HG02798 (cell line): ENCODE measurements around the gene FPR2.

Experiments used
- ATAC-seq: cut with Tn5 transposase; IDR thresholded peaks from one replicate; pipeline ENCODE4 v1.9.1; 2021; ENCODE audit warnings: mild to moderate bottlenecking; ENCODE audit not compliant: unreplicated experiment, poor library complexity

The FPR2 gene, protein sequence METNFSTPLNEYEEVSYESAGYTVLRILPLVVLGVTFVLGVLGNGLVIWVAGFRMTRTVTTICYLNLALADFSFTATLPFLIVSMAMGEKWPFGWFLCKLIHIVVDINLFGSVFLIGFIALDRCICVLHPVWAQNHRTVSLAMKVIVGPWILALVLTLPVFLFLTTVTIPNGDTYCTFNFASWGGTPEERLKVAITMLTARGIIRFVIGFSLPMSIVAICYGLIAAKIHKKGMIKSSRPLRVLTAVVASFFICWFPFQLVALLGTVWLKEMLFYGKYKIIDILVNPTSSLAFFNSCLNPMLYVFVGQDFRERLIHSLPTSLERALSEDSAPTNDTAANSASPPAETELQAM

DNA sequence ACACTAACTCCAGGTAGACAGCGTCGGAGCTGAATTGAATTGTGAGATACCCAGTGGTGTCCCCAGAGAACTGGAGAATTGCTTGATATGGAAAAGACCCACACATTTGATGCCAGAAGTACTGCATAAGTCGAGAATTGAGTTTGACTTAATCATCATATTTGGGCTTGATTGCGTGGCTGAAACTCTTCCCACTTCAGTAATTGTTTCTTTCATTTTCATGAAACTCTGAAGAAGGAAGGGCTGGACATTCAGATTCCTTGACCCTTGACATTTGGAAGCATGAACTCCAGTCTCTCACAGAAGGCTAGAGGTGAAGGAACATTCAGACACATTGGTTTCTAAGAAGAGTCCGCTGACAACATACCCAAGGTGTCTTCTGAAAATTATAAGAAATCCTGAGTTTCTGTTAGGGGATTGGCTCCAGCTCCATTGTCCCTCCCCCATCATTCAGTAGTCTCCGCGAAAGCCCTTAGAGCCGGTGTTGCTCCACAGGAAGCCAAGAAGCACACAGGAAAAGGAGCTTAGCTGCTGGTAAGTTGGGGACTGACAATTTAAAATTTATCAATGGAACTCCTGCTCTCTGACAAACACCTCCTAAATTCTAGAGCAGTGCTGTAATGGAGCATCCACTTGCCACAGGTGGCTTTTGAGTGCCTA lies at the start of gene FPR2:
TSS of gene FPR2 (plus strand) at position 484 of the 660 bp plus-strand sequence. CDS start 7,479 bp downstream, outside the sequence.
- no peak for ATAC-seq

DNA sequence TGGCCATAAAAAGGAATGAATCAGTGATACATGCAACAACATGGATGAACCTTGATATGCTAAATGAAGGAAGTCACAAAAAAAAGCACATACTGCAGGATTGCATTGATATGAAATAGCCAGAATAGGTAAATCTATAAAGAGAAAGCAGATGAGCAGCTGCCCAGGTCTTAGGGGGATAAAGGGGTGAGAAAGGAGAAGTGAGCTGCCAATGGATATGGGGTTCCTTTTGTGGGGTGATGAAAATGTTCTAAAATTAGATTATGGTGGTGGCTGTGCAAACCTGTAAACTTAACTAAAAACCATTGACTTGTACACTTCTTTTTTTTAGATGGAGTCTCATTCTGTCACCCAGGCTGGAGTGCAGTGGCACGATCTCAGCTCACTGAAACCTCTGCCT lies 49.3 kb upstream of the FPR2 start:
- no peak for ATAC-seq

DNA sequence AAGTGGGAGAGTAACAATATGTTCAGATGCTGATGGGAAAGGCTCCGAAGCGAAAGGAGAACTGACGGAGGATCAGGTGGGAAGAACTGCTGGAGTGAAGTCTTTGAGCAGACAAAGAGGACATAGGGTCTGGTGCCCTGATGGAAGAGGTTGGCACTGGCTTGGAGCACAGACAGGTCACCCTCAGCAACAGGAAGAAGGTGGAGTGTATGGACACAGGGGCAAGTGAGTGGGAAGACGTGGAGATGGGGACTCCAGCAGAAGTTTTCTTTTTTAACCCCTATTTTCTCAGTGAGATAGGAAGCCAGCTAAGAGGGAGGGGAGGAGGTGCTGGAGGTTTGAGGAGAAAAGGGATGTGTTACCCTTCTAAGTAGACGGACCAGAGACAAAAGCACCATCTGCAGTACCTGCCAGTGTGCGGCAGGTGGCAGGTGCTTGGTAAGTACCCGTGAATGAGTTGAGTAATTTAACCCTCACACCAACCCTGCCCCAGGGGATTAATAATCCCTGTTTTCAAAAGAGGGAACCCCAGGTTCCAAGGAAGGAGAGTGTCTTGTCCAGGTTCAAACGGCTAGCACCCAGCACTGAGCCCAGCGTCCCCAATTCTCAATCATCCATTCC lies 48.4 kb upstream of the FPR2 start:
- no peak for ATAC-seq

DNA sequence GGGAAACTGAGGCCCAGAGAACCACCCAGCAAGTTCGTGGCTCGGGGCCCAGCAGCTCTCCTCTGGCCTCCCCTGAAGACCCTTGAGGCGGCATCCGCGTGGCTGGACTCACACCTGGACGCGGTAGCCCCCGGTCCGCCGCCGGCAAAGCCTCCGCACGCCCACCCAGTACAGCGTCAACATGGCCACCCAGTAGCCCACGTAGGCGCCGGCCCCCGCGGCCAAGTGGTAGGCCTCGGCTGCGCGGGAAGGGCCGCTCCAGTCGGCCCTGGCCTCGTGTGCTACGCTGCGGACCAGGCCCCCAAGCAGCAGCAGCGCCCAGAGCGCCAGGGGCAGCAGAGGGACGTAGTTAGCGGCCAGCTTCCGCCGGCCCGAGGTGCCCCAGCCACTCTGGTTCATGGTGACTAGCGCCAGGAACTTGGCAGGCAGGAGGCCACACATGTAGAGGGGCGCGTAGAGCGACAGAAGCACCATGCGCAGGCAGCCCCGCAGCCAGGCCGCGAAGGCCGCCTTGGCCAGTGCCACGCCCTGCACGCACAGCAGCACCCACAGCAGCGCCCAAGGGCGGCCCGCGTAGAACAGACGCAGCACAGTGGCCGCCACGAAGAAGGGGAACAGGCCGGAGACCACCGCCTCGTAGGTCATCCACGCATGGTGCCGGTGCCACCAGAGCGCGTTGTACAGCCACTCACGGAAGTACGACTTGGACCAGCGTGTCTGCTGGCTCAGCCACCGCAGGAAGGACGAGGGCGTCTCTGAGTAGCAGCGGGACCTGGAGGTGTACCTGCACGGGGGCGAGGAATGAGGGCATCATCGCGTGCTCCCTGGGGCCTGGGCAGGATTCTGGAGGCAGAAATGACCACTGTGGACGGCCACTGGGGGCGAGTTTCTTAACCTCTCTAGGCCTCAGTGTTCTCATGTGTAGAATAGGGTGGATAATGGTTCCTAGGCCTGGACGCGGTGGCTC lies 47.4 kb upstream of the FPR2 start:
- ATAC-seq, result no peak

DNA sequence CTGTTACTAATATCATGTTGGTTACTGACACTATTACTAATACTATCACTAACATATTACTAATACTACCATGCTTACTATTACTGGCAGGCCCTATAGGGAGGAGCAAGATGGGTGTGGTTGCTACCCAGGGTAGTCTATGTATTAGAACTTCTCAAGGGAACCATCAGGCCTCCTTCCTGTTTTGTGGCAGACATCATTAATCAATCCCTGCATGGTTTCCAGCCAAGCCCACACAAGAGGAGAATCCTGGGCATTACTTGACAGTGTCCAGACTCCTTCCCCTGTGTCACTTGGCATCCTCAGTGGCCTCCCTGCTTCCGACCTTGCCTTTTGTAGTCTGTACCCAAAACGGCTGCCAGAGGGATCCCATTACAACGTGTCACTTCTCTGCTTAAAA lies 46.1 kb upstream of the FPR2 start:
- no peak for ATAC-seq

DNA sequence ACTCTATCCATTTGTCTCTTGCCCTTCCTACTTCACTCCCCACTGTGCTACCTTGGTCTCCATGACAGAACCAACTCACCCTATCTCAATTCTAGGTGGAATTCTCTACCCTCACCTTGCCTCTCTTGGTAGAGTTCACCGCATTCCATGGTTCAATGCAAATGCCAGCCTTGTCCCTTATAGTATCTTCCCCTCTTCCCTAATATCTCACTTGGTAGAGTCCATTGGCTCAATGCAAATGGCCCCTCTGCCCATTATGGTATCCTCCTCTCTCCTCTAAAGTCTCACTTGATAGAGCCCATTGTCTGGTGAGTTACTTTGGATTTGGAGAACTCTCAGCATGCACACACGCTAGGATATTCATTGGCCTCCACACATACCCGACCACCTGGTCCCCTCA lies 45.1 kb upstream of the FPR2 start:
- no peak for ATAC-seq

DNA sequence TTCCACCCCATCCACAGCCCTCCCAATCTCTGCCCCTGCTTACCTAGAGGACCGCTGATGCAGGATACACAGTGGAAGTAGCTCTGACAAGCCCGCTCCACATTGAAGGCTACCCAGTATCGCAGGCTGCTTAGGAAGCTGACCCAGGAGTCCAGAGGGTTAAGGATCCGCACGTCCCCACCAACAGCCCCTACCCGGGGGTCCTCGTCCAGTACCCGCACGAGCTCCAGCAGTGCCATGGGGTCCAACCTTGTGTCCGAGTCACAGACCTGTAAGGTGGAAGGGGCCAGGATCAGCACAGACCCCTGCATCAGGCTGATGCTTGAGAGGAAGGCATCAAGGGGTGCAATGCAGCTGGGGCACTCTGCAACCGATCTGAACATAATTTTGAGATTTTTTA lies 44.1 kb upstream of the FPR2 start:
- ATAC-seq, result no peak

DNA sequence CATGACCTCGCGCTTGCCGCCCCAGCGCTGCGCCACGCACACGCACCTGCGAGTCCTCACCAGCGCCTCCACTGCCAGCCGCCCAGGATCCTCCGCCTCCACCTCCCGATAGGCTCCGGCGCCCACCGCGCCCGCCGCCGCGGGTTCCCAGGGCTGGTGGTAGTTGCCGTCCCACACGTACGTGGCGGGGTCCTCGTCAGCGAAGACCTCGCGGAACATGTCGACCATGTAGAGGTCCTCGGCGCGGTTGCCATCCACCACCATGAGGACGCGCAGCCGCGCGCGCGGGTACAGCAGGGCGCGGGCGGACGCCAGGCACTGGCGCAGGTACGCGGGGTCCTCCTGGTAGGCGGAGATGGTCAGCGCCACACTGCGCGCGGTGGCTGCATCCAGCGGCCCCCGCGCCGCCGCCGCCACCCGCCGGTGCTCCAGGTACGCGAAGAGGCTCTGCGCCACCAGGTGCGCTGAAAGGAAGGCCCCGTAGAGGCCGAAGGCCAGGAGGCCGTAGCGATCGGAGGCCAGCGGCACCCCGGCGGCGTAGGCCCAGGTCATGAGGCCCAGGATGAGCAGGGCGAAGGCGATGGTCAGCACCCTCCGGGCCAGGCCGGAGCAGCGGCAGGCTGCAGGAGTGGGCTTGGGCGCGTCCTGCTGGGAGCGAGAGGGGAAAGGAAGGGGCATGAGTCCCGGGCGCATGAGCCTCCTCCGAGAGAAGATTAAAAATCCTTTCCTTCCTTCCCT lies 41.6 kb upstream of the FPR2 start:
- no peak for ATAC-seq

DNA sequence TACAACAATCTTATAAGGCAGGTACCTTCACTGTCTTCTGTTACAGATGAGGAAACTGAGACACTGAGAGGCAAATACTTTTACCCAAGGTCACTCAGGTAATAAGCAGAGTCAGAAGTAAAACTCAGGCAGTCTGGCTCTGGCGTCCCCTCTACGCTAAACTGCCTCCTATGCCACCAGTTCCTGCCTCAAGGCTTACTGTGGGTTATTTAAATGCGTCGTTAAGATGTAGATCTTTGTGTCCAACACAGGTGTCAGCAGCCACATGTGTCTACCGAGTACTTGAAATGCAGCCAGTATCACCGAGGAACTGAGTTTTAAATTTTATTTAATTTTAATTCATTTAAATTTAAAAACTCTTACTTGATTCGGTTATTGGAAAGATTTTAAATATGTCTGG lies 39.1 kb upstream of the FPR2 start:
- no peak for ATAC-seq

DNA sequence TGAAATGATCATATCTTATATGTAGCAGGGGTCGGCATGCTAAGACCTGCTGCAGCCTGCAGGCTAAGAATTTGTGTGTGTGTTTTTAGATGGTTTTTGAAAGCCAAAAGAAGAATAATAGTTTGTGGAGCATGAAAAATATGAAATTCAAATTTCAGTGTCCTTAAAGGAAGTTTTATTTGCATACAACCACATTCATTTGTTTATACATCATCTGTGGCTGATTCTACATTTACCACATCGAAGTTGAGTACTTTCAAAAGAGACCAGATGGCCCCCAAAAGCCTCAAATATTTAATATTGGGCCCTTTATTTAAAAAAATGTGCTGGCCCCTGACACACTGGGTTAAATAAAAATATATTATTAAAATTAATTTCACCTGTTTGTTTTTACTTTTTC lies 38.5 kb upstream of the FPR2 start:
- no peak for ATAC-seq

DNA sequence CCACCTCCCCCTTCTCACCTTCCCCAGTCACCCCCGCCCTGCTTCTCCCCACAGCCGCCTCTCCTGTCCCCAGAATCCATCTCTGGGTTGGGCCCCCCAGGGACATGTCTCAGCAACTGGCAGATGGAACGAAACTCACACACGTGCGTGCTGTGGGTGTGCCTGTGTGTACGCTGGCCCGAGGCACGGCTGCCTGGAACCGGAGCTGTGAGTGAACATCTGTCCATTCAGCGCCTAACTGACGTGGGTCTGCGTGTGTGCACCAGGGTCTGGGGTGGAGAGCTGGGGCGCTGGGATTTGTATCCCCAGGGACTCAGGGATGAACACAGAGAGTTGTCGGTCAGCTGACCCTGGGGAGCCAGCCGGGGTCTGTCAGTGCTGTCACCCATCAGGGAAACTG lies 36.4 kb upstream of the FPR2 start:
- ATAC-seq, result no peak

DNA sequence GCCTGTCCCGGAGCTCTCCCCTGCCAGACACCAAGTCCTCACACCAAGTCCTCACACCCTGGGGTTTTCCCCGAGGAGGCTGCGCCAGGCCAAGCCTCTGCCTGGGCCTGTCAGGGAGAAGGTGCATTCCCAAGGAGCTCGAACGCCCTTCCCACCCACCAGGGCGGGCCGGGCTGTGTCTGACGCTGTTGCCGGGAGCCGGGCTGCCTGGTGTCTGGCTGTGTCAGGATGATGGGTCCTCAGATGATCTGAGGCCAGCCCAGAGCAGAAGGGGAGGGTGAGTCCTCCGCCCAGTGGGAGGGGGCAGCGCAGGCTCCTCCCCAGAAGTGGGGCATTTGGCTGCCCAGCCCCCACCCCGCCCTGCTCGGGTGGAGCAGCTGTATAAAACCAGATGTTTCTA lies 34.9 kb upstream of the FPR2 start:
- ATAC-seq, result no peak

DNA sequence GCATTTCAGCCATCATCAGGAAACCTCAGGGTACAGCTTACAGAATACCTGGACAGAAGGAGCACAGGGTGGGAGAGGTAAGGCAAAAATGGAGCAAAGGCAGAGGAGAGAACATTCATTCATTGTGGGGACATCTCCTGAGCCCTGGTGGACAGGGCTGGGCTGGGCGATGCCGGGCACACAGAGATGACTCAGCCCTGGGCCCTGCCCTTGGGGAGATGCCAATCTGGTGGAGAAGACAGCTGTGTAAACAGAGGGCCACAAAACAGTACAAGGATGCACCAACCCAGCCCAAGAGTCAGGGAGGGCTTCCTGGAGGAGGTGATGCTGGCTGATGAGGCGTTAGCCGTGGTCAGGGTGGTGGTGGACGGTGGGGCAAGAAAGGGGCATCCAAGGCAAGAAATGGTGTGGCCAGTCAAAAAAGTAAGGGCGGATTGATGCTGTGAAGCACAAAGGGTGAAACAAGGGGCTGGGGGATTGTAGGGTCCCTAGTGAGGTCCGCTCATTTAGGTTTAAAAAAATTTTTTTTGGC lies 33.6 kb upstream of the FPR2 start:
- no peak for ATAC-seq

DNA sequence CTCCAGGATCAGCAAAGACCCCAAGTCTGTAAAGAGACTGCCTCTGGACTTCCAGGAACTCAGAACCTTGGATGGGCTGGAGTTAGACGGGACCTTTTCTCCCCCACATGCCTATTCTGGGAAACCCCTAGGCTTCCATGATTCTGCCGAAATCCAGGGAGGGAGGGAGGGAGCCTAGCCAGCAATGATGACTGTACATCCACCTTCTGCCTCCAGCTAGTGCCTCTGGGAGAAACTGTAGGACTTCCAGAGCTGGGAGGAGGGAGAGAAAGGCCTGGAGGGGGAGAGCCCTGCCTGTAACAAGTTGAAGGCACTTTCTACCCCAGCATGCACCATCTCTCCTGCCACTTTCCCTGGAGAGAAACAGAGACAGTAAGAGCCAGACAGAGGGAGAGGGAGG lies 31.2 kb upstream of the FPR2 start:
- no peak for ATAC-seq

DNA sequence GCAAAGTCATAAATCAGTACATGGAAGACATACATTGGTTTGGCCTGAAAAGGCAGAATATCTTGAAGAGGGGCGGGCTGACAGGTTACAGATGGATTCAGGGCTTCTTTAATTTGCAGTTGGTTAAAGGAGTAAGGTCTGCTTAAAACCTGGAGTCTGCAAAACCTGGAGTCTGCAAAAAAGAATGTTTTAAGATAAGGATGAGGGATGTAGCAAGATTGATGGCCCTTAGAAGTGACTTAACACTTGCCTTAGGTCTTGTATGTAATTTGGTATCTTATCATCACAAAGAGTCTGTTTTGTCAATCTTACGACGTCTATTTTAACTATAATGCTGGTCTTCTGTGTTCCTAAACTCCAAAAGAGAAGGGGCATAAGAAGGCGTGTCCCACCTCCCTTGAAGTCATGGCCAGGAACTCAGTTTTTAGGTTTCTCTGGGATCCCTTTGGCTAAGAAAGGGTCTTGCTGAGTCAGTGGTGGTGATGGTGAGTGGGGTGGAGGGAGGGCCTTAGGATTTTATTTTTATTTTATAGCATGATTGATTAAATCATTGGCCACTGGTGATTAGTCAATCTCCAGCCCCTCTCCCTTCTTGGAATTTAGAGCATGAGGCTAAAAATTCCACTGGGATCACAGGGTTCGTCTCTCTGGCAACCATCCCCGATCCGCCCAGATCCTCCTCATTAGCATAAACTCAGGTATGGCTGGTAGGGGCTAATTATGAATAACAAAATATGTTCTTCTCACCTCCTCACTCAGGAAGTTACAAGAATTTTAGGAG lies 27.0 kb upstream of the FPR2 start:
- ATAC-seq, result no peak

DNA sequence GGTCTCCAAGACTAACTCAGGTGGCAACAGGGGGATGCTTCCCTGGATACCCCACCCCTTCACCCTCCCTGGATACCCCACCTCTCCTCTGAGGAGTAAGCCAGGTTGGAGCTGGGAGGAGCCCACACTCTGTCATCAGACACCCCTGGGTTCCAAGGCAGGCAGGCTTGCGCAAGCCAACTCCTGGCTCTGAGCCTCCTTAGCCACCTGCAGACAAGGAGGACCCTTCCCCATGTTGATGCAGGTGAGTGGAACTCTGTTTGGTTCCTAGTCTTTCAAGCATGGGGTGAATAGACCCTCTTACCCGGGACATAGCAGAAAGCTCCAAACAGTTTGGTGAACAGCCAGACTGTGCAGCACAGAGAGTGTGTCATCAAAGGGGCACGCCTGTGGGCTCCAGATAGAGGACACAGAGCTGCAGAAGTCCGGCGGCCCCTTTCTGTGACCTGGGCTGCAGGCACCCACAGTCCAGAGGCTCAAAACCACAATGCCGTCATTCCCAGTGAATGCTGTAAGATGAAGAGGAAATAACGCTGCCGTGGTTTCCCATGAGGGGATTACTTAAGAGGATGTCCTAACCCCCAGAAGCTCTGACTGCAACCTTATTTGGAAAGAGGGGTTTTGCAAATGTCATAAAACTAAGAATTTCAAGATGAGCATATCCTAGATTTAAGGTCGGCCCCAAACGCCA lies 25.1 kb upstream of the FPR2 start:
- no peak for ATAC-seq

DNA sequence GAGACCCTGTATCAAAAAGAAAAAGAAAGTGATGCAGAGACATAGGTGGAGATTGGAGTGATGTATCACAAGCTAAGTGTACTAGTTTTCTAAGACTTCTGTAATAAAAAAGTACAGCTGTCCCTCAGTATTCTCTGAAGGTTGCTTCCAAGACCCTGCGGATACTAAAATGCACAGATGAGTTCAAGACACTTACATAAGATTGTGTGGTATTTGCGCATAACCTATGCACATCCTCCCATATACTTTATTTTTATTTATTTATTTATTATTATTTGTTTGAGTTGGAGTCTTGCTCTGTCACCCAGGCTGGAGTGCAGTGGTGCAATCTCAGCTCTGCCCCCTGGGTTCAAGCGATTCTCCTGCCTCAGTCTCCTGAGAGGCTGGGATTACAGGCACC lies 23.6 kb upstream of the FPR2 start:
- no peak for ATAC-seq

DNA sequence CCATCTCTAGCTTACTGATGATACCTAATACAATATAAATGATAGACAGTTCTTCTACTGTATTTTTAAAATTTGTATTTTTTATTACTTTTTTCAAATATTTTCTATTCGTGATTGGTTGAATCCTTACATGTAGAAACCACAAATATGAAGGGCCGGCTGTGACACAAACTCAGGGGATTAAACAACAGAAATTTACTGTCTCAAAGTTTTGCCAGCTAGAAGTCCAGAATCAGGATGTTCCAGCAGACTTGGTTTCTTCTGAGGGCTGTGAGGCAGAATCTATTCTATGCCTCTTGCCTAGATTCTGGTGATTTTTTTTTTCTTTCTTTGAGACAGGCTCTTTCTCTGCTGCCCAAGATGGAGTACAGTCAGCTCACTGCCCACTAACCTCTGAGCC lies 23.1 kb upstream of the FPR2 start:
- ATAC-seq, result no peak
